ENCODE data around the gene RPL10. TPM values are rescaled to one million over a fixed set of nuclear protein-coding genes. Genes with fewer than 3 reads are reported as not detected.

RPL10 gene
- total RNA-seq, 1 experiment from 2014 or later = 3,447 TPM

DNA sequence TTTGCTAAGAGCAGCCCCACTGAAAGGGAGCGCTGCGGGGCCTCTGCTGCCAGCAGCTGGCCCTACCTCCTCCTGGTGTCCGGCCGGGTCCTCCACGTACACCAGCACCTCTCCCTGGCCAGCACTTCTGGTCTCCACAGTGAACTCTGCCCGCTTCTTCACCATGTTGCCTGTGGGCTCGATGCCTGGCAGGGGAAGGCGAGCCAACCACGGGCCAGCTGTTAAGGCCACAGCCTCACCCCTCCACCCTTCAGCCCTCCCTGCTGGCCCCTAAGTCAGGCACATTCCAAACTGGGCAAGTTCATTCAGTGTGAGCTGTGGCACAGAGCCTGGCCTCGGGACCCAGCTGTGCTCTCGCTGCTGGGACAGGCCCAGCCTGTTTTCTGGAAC lies 31.5 kb upstream of the RPL10 start:
- no peaks in the 10 kb centered on the region for H4K20me1 ChIP-seq (ENCODE audit: insufficient read depth)
- no peaks in the 10 kb centered on the region for H3K9me3 ChIP-seq (ENCODE audit: insufficient read depth, low read depth)
- intact Hi-C loops (cut with micrococcal nuclease; ENCODE audit: unreplicated experiment) = no loop called here
- POLR2A ChIA-PET (ENCODE audit: unreplicated experiment) = no interaction called here
- no TSS peak for BruUV-seq (replicated peaks)
- no peaks in the 10 kb centered on the region for H3K36me3 ChIP-seq (ENCODE audit: low read depth)
- H3K9me2 ChIP-seq (ENCODE audit: insufficient read depth) = no peaks in the 10 kb centered on the region
- no peak overlapping the region for H3K4me2 ChIP-seq
- no peak overlapping the region for H3K4me3 ChIP-seq
- no peak for DNase-seq
- H3K27ac ChIP-seq = no peak overlapping the region
- no peak overlapping the region for H2AFZ ChIP-seq
- no peaks in the 10 kb centered on the region; the same call in 1 of the 2 replicates for H3F3A ChIP-seq (ENCODE audit: insufficient read depth, low read depth)
- TF ChIP-seq EZH2 (IDR thresholded peaks at IDR 0.05; ENCODE audit: low read depth) = no peak
- peaks cover 35% of the 10 kb centered on the region for H3K79me2 ChIP-seq (ENCODE audit: low read depth)
- CTCF ChIA-PET = no interaction called here
- no peaks in the 10 kb centered on the region for H3K4me1 ChIP-seq (replicated peaks; ENCODE audit: insufficient read depth)
- no peaks in the 10 kb centered on the region for H3K27me3 ChIP-seq (ENCODE audit: insufficient read depth, low read depth)

DNA sequence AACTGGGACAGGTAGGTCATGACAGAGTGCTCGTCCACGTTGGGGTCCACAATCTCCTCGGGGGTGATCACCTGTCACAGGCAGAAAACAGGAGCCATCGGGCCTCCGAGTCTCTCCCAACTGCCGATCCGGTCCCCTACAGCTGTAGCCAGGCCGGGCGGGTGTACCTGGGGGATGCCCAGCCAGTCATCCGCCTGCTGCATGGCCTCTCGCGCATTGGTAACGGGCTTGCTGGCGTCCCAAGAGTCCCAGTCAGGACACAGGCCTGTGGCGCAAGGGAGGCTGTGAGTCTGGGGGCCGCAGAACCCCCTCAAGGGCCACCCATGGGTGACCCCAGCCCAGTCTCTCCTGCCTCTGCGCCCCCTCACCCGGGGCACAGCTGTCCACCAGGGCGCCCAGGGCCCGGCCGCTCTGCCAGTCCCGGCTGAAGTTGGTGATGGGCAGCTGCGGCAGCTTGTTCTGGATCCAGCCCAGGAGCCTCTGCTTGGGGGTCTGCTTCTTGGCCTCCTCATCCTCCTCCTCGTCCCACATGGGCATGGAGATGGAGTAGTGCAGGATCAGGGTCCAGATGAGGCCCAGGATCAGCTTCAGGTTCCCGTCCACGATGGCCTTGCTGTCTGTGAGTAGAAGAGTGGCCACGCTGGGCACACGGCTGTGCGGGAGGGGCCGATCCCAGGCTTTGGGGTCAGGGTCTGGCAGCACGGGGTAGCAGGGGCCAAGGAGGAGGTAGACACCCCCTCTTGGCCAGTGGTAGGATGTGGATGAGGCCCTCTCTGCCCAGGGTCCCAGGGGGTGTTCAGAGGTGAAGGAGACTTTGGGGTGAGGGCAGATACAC lies 30.5 kb upstream of the RPL10 start:
- H3K9me3 ChIP-seq (ENCODE audit: insufficient read depth, low read depth) = no peaks in the 10 kb centered on the region
- no peak overlapping the region for H3K4me3 ChIP-seq
- peaks cover 35% of the 10 kb centered on the region for H3K79me2 ChIP-seq (ENCODE audit: low read depth)
- H3K4me2 ChIP-seq = peak overlapping the region; percentile 70; the same call in 1 of the 2 replicates
- no TSS peak for BruUV-seq (replicated peaks)
- ChIA-PET POLR2A (ENCODE audit: unreplicated experiment) (no interaction called here), CTCF (interaction anchor here (0.6 kb wide), 1 partner anchor 164 kb away, joined by 6 read pairs; no protein-coding TSS in a partner anchor)
- intact Hi-C loops (cut with micrococcal nuclease; ENCODE audit: unreplicated experiment) = loop anchor here (2.0 kb wide), 1 partner anchor 643 kb away; the partner anchor contains the start of genes ABCD1 and BCAP31
- no peaks in the 10 kb centered on the region for H4K20me1 ChIP-seq (ENCODE audit: insufficient read depth)
- H3K27me3 ChIP-seq (ENCODE audit: insufficient read depth, low read depth) = no peaks in the 10 kb centered on the region
- no peaks in the 10 kb centered on the region for H3K4me1 ChIP-seq (replicated peaks; ENCODE audit: insufficient read depth)
- no peak overlapping the region for H2AFZ ChIP-seq
- TF ChIP-seq, protein P1, sequence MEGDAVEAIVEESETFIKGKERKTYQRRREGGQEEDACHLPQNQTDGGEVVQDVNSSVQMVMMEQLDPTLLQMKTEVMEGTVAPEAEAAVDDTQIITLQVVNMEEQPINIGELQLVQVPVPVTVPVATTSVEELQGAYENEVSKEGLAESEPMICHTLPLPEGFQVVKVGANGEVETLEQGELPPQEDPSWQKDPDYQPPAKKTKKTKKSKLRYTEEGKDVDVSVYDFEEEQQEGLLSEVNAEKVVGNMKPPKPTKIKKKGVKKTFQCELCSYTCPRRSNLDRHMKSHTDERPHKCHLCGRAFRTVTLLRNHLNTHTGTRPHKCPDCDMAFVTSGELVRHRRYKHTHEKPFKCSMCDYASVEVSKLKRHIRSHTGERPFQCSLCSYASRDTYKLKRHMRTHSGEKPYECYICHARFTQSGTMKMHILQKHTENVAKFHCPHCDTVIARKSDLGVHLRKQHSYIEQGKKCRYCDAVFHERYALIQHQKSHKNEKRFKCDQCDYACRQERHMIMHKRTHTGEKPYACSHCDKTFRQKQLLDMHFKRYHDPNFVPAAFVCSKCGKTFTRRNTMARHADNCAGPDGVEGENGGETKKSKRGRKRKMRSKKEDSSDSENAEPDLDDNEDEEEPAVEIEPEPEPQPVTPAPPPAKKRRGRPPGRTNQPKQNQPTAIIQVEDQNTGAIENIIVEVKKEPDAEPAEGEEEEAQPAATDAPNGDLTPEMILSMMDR (conservative IDR thresholded peaks at IDR 0.05) = no peak
- no peak for TF ChIP-seq EZH2 (IDR thresholded peaks at IDR 0.05; ENCODE audit: low read depth)
- no peaks in the 10 kb centered on the region for H3K9me2 ChIP-seq (ENCODE audit: insufficient read depth)
- H3F3A ChIP-seq (ENCODE audit: insufficient read depth, low read depth) = no peaks in the 10 kb centered on the region; the same call in 1 of the 2 replicates
- H3K36me3 ChIP-seq (ENCODE audit: low read depth) = no peaks in the 10 kb centered on the region
- DNase-seq = no peak
- 0 out of 2 replicates have a peak overlapping the region, but pooled peaks have one; percentile 23 for H3K27ac ChIP-seq

DNA sequence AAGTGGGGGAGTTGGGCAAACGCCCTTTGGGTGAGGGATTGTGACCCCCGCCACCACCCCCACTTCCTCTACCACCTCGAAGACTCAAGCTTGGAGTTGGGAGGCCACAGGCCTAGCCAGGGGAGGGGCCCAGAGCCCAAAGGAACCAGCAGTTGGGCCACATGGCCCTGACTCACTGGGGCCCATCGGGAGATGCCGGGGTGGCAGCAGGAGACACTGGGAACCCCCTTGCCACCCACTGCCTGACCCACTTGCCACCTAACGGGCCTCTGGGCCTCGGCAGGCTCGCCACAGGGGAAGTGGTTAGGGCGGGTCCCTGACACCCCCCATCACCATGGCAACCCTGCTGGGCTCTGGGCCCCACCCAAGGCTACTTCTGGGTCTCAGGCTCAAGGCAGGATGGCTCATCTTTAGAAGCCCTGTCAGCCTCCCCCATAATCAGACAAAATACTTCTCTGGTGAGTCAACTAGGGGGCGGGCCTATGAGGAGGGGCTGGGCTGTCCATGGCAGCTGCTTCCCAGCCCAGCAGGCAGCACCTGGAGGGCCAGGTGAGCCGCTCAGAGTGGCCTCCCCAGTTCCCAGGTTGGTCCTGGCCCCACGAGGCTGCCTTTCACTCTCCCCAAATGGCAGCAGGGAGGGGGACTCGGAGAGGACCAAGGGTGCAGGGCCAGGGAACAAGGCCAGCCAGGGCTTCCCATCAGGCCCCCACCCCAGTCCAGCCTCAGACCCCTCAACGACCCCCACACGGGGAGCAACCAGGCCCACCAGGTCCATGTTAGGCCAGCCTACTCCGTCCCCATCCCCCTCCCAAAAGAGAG lies 29.3 kb upstream of the RPL10 start:
- Histone ChIP-seq H3F3A (ENCODE audit: insufficient read depth, low read depth) (no peaks in the 10 kb centered on the region; the same call in 1 of the 2 replicates), H3K4me3 (peak overlapping the region; percentile 56; the same call in 1 of the 2 replicates), H3K36me3 (ENCODE audit: low read depth) (no peaks in the 10 kb centered on the region), H3K4me1 (replicated peaks; ENCODE audit: insufficient read depth) (no peaks in the 10 kb centered on the region; the same call in 1 of the 2 replicates), H2AFZ (no peak overlapping the region), H3K79me2 (ENCODE audit: low read depth) (peaks cover 35% of the 10 kb centered on the region), H3K4me2 (peak overlapping the region; percentile 70), H3K9me3 (ENCODE audit: insufficient read depth, low read depth) (no peaks in the 10 kb centered on the region), H3K27ac (peak overlapping the region; percentile 89), H3K9me2 (ENCODE audit: insufficient read depth) (no peaks in the 10 kb centered on the region), H3K27me3 (ENCODE audit: insufficient read depth, low read depth) (no peaks in the 10 kb centered on the region), H4K20me1 (ENCODE audit: insufficient read depth) (no peaks in the 10 kb centered on the region)
- POLR2A ChIA-PET (ENCODE audit: unreplicated experiment) = interaction anchor here (0.5 to 1.1 kb wide), 12 partner anchors 17 to 570 kb away, joined by 4 to 14 read pairs (median 7); no protein-coding TSS in a partner anchor
- peak; percentile 79 to 94 for DNase-seq
- BruUV-seq (replicated peaks) = no TSS peak
- CTCF ChIA-PET = interaction anchor here (0.5 kb wide), 1 partner anchor 248 kb away, joined by 4 read pairs; no protein-coding TSS in a partner anchor
- intact Hi-C loops (cut with micrococcal nuclease; ENCODE audit: unreplicated experiment) = loop anchor here (1.0 to 2.0 kb wide), 2 partner anchors 9 to 644 kb away; partner anchors contain the start of genes ABCD1 and BCAP31
- no peak for TF ChIP-seq EZH2 (IDR thresholded peaks at IDR 0.05; ENCODE audit: low read depth)
- TF ChIP-seq, protein P1 (conservative IDR thresholded peaks at IDR 0.05) = no peak
